ENCODE measurements around the gene SLC35E2B.

The SLC35E2B gene

GRCh38 chr1:1623181-1623630 is 69.4 kb downstream of the SLC35E2B start:
- DNase-seq: no peak

DNA sequence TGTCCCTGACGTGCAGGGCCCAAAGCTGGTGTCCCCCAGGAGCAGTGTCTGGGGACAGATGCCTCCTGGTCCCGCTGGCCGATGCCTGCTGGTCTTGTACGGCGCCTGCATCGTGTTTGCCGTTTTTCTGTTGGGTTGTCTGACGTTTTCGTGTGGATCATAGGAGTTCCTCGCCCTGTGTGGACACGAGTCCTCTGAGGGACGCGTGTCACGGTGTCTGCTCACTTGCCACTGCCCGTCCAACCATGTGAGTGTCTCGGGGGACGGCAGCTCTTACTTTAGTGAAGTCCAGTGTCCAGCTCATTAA is 69.9 kb downstream of the SLC35E2B start:
- DNase-seq: no peak

GRCh38 chr1:1622010-1622787 is 70.4 kb downstream of the SLC35E2B start:
- DNase-seq: peak; percentile 34

GRCh38 chr1:1621173-1622009 is 71.2 kb downstream of the SLC35E2B start:
- no peak for DNase-seq

- no peak for DNase-seq
Observed at GRCh38 chr1:1620433-1621139, 72.0 kb downstream of the SLC35E2B start.

DNA sequence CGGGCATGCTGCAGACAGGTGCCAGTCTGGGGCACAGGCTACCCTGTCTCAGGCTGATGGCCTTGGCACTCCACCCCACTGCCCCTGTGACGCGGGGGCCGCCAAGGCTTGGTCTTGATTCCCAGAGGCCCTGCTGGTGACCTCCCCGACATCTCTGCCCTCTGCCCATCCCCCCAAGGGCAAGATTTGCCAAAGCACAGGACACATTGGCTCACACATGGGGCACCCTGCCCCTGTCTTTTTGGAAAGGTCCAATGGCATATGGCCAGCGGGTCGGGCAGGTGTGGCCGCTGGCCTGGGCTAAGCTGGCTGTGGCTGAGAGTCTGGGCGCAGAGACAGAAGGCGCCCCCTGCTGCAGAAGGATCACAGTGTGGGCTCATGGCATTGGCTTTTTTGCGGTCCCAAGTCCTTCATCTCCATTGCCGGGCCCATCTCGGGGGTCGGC is 72.7 kb downstream of the SLC35E2B start:
- no peak for DNase-seq

DNA sequence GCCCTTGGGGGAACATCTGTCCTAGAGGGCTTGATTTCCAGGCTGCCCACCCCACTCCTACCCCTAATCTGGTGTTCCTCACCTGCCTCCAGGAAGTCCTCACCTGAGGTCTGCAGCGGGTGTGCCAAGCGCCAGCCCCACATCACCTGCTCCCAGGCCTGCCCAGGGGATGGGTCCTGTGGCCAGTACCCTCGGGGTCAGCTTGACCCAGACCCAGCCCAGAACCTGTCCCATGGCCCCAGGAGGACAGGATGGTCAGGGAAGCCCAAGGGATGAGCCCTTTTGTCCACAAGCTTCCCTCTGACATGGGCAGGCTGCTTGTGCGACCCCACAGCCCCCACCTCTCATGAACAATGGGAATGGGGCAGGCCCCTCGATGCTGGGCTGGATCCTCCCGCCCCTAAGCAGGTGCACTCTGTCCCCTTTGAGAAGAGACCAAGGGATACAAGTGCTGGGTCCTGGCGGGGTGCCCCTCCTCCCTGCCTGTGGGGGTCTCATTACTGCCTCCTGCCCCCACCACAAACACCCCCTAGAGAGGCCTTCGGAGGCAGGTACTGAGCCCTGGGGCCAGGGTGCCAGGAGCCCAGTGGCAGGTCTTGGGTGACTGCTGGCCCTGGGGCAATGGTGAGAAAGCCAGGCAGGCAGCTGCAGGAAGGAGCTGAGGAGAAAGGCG is 74.1 kb downstream of the SLC35E2B start:
- no peak for DNase-seq

DNA sequence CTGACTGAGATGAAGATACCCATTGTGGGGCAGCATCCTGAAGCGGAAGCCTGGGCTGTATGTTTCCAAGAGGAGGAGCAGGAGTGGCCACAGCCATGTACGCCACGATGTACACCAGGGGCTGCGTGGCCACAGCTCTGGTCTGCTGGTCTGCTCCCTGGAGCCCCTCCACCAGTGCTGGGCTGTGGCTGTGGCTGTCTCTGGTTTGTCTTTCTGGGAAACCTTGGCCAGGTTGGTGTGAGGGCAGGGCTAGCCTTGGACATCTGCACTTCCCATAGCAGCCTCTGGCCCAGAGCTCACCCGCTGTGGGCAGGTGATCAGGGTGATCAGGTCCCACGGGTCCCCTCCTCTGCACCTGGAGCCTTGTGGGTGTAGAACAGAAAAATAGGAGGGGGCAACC is 74.7 kb downstream of the SLC35E2B start:
- DNase-seq: no peak

DNA sequence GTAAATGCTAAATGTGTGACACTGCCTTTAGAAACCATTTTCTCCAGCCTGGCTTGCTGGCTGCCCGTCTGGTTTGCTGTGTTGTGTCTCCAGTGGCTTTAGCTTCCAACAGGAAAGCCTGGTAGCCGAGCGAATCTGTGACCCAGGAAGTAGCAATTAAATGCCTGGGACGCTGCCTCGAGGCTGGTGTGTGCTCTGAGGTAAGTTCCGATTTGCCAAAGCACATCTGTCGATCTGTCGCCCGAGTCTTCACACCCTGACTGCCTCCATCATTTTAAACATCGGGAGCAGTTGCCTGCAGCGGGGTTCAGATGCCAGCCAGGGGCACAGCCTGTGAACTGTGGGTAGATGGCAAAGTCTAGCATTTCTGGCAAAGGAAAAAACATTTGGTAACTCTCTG is 75.1 kb downstream of the SLC35E2B start:
- DNase-seq: no peak

GRCh38 chr1:1616838-1617237 is 75.8 kb downstream of the SLC35E2B start:
- no peak for DNase-seq

DNA sequence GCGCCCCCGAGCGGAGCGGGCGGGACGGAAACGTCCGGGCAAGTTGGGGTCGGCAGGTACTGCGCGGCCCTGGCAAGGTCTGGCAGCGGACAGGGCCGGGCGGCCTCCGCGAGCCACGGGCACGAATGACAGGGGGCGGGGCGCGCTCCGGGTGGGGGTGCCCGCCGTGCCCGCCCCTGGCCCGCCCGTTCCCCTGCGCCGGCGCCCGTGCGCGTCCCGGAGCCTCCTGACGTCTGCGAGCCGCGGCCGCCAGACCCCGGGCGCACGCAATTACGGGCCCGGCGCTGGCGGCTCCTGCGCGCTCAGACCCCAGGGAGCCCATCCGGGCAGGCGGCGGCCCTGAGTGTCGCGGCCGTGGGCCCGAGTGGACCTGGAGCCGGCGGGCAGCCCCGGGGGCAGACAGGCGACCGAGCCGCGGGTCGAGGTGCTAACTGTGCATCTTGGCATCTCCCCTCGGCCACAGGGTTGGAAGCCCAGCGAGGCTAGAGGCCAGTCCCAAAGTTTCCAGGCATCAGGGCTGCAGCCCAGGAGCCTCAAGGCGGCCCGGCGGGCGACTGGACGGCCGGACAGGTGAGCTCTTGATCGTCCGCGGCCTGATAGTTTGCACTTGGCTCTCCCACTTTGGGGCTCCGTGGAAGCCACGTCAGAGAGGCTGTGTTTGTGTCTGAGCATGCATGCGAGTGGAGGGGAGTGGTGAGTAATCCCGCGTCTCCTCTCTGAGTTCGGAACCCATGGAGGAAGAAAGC is 76.4 kb downstream of the SLC35E2B start:
- DNase-seq: peak; percentile 36

- DNase-seq: peak; percentile 96
Observed at GRCh38 chr1:1615256-1616044, 77.1 kb downstream of the SLC35E2B start, which contains the start of gene MIB2. Gene MIB2 (plus strand): TSS chr1:1615500. CDS start chr1:1623453, 7,953 bp downstream.

DNA sequence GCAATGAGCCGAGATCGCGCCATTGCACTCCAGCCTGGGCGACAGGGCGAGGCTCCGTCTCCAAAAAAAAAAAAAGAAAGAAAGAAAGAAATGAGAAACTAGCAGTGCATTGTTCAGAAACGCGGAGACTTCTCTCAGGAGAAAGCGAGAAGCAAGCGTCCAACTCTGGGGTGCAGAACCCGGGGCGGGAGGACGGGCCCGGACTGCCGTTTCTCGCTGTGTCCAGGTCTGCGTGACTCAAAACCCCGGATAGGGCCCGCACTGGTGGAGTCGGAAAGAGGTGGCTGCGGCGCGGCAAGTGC is 77.7 kb downstream of the SLC35E2B start:
- no peak for DNase-seq

DNA sequence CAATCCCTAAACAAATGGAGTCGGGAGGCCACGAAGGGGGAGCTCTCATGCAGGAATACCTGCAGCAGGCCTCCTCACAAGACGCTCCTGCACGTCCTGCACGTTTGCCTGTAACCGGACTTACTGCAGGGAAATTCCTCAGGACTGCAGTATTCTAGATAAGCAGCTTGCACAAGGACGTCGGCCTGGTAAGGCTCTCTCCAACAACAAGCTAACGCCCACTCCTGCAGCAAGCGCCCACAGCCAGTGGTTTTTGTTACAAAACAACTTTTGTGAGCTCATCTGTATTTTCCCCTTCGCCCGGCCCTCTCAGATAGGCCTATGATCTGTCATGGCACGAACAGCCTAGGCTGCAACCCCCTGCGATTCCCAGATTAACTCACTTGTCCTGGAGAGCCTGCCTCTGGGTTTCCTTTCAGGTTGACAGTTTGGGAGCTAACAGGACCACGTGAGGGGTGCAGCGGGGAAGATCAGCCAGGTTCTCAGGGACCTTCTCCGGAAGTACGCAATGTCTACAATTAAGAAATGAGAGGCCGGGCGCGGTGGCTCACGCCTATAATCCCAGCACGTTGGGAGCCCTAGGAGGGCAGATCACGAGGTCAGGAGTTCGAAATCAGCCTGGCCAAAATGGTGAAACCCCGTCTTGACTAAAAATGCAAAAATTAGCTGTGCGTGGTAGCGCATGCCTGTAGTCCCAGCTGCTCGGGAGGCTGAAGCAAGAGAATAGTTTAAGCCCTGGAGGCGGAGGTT is 78.2 kb downstream of the SLC35E2B start:
- peak; percentile 46 for DNase-seq

DNA sequence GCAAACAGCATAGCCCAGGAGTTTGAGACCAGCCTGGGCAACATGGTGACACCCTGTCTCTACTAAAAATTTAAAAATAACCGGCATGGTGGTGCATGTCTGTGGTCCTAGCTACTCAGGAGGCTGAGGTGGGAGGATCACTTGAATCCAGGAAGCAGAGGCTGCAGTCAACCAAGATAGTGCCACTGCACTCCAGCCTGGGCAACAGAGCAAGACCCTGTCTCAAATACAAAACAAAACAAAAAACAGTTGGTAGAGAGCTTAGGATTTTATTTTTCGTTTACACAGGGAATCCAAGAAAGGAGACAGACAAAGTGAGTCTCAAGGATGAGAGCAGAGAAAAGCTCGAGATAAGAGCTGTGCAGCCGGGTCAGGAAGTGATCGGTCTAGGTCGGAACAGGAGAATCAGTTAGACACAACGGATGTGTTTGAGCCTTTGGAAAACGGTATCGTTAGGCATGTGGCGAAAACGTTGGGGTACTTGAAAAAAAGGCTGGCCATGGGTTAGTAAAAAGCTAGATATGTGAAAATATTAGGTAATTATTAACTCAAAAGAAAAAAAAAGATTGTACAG is 79.0 kb downstream of the SLC35E2B start:
- no peak for DNase-seq

GRCh38 chr1:1612104-1612400 is 80.5 kb downstream of the SLC35E2B start:
- no peak for DNase-seq

- DNase-seq: no peak
Observed at GRCh38 chr1:1610796-1611195, 81.8 kb downstream of the SLC35E2B start.

- no peak for DNase-seq
Observed at GRCh38 chr1:1609822-1610485, 82.6 kb downstream of the SLC35E2B start.
